Gastroesophageal sphincter (tissue), 4 donors: ENCODE measurements around the gene XRCC5. TPM values are rescaled to one million over a fixed set of nuclear protein-coding genes. Genes with fewer than 3 reads are reported as not detected.

Experiments
- total RNA-seq, 4 donors: library from RNA; depleted of rRNA; stranded (reverse); fragments of >200 nt; gene quantifications; one replicate each; pipeline ENCODE4 v1.1.0, GENCODE V29; 2016

XRCC5 gene
- total RNA-seq, 4 donors from 2014 or later: 143 to 190 (median 187) TPM

Other genes with a start within 250 kb of the XRCC5 start
- 1 to 10 TPM in 1 of 4 donors, under 1 TPM in 3; 0.40 to 3.3 (median 0.54) TPM for gene MREG, start 95.8 kb upstream of the XRCC5 start, total RNA-seq
- 10 to 100 TPM in 1 of 4 donors, 1 to 10 TPM in 3; 4.9 to 15.3 (median 7.7) TPM for gene PECR, start 27.5 kb upstream of the XRCC5 start, total RNA-seq
- gene TMEM169, start 27.4 kb upstream of the XRCC5 start, total RNA-seq: 1 to 10 TPM in 1 of 4 donors, under 1 TPM in 2, not detected in 1; 0.67 to 3.1 (median 0.78) TPM